Esophagus squamous epithelium (tissue), 4 donors: Measurements from ENCODE around the gene THEM4.

ENCODE experiments used
- POLR2A ChIP-seq, 4 donors: fragments of 450-650 bp; IDR thresholded peaks; one replicate each; pipeline ENCODE4 v1.6.1; 2017; ENCODE audit warnings: antibody characterized with exemption in 4 of 4, mild to moderate bottlenecking in 4 of 4, moderate library complexity in 3 of 4
- TF ChIP-seq, protein P1 (sequence below), 6 experiments: fragments of 450-650 bp in 4 of 6; fragments of 200-600 bp in 2 of 6; sonication (generic) in 2 of 6; IDR thresholded peaks; one replicate each; pipeline ENCODE4 v1.5.1; 2016 to 2019; ENCODE audit warnings: antibody characterized with exemption in 6 of 6, mild to moderate bottlenecking in 4 of 6, moderate library complexity in 4 of 6

DNA sequence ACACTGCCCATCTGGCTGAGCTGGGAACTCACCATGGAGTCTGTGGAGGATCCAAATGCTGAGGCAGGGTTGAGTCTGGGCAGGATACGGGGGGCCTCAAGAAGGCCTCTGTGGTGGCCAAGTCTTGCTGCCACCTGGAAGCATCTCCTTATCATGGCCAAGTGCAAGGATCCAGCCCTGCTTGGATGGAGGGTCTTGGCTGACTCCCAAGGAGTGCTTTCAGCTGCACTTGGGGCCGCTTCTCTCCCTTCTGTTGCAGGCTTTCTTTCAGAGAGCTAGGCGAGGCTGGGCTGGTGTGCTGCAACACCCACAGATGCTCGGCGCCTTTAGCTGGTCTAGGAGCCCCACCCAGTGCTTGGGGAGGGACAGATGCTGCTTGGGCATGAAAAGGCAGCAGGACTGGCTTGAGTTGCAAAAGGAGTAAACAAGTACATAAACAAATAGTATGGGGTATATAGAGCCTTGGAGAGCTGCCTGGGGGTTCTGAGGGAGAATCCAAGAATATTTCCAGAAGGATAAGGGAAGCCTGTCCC, 55.8 kb downstream of the THEM4 start, which contains the start of gene THEM5:
- TF ChIP-seq POLR2A (IDR thresholded peaks at IDR 0.05), result no peak
- TF ChIP-seq, protein P1, sequence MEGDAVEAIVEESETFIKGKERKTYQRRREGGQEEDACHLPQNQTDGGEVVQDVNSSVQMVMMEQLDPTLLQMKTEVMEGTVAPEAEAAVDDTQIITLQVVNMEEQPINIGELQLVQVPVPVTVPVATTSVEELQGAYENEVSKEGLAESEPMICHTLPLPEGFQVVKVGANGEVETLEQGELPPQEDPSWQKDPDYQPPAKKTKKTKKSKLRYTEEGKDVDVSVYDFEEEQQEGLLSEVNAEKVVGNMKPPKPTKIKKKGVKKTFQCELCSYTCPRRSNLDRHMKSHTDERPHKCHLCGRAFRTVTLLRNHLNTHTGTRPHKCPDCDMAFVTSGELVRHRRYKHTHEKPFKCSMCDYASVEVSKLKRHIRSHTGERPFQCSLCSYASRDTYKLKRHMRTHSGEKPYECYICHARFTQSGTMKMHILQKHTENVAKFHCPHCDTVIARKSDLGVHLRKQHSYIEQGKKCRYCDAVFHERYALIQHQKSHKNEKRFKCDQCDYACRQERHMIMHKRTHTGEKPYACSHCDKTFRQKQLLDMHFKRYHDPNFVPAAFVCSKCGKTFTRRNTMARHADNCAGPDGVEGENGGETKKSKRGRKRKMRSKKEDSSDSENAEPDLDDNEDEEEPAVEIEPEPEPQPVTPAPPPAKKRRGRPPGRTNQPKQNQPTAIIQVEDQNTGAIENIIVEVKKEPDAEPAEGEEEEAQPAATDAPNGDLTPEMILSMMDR (IDR thresholded peaks at IDR 0.05), result no peak
